HFF-Myc (cell line): ENCODE measurements around the gene DCAF4.

Source experiments
- DNase-seq: peaks from one replicate; pipeline ENCODE4 v3.0.0-alpha.2; 2011; ENCODE audit warnings: low read depth; ENCODE audit errors: extremely low read depth
- H3K4me3 ChIP-seq: replicated peaks from 2 replicates; pipeline ENCODE4 v1.5.1; 2011; ENCODE audit warnings: low read depth, mild to moderate bottlenecking, control low read depth, low read length
- TF ChIP-seq, protein P1 (sequence below): IDR thresholded peaks from 2 replicates; pipeline ENCODE4 v1.5.1; 2012; ENCODE audit warnings: mild to moderate bottlenecking, low read depth, low read length, control low read depth; ENCODE audit errors: missing control alignments

The DCAF4 gene, protein sequence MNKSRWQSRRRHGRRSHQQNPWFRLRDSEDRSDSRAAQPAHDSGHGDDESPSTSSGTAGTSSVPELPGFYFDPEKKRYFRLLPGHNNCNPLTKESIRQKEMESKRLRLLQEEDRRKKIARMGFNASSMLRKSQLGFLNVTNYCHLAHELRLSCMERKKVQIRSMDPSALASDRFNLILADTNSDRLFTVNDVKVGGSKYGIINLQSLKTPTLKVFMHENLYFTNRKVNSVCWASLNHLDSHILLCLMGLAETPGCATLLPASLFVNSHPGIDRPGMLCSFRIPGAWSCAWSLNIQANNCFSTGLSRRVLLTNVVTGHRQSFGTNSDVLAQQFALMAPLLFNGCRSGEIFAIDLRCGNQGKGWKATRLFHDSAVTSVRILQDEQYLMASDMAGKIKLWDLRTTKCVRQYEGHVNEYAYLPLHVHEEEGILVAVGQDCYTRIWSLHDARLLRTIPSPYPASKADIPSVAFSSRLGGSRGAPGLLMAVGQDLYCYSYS

DNA sequence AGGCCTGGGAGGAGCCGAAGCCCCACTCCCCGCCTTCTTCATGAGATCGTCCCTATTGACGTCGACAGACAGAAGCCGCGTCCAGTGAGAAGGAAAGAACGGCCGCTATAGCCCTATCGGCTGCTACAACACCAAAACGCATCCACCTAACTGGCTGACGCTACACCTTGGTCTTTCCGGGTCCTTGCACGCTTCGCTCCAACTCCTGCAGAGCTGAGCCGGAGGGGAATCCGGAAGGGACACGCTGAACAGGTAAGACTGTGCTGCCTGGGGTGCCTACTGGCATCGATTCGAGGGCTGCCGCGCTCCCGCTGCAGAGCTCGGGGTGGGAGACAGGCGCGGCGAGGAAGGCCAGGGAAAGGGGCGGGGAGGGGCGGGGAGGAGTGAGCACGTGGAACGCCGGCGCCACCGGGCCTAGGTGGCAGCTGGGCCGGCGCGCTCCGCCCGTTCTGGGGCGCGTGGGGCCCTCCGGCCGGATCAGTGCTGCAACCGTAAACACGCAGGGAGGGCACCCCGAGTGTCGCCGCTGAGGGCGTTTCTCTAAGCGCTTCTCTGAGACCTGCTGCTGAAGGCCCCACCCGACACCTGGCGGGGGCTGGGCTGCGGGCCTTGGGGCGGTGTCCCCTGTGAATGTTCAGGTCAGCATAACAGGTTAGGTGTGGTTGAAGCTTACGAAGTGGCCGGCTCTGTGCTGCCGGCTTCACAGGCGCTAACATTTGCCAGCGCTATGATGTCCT is at the start of gene DCAF4:
DCAF4 (plus strand) TSS at position 173 of the 737 bp plus-strand sequence. CDS start 11,515 bp downstream, outside the sequence.
- TF ChIP-seq, protein P1, sequence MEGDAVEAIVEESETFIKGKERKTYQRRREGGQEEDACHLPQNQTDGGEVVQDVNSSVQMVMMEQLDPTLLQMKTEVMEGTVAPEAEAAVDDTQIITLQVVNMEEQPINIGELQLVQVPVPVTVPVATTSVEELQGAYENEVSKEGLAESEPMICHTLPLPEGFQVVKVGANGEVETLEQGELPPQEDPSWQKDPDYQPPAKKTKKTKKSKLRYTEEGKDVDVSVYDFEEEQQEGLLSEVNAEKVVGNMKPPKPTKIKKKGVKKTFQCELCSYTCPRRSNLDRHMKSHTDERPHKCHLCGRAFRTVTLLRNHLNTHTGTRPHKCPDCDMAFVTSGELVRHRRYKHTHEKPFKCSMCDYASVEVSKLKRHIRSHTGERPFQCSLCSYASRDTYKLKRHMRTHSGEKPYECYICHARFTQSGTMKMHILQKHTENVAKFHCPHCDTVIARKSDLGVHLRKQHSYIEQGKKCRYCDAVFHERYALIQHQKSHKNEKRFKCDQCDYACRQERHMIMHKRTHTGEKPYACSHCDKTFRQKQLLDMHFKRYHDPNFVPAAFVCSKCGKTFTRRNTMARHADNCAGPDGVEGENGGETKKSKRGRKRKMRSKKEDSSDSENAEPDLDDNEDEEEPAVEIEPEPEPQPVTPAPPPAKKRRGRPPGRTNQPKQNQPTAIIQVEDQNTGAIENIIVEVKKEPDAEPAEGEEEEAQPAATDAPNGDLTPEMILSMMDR = no peak
- peak; percentile 96 for DNase-seq
- H3K4me3 ChIP-seq = peak within 1 kb of the TSS; percentile 88

DNA sequence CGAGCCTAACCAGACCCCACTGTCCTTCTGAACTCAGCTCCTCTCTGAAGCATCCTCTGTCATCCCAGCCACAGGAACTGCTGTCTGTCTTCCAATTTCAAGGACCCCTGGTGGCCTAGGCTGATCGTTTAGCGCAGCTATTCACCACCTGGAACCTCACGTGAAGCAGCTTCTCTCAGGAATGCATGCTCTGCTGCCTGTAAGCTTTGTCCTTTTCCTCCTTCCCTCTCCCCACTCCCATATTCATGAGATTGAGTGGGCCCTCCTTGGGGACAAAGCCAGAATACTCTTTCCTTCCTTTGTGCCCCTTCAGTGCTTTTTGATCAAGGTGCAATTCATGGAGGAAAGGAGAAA is 49.6 kb upstream of the DCAF4 start:
- DNase-seq = no peak
- TF ChIP-seq, protein P1 = no peak
- no peak overlapping the region for H3K4me3 ChIP-seq

DNA sequence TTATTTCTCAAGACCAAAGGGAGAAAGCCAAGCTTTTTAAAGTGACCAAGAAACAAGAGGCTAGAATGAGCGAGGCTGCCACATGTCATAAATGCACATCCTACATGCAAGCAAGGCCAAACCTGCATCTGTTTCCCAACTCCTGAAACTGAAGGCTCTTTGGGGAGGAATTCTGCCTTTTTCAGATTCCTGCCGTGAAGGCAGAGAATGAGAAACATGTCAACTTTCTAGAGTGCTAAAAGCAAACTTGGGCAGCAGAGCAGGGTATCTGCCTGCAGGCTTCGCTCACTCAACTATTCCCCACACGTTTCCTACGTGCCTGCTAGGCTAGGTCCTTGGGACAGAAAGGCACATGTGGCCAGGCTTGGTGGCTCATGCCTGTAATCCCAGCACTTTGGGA is 47.5 kb upstream of the DCAF4 start:
- TF ChIP-seq, protein P1 = no peak

DNA sequence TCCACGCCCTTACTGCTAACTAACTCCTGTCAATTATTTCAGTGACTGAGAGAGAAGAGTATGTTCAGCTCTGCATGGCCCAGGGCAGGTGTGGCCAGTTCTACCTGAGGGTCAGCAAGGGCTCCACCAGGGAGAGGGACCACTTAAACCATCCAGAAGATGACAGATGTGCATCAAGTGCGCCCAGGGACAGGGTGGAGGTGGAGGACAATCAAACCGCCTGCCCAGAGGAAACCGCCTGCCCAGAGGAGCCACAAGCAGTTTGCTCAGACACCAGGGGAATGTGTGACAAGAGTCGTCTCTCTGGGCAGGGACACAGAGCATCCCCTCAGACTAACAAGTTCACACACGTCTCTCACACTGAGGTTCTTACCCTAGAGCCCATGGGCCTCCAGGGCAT is 46.8 kb upstream of the DCAF4 start:
- no peak overlapping the region for H3K4me3 ChIP-seq
- TF ChIP-seq, protein P1 = no peak
- no peak for DNase-seq

More for the DNA sequence above, 47.5 kb upstream of the DCAF4 start:
- no peak overlapping the region for H3K4me3 ChIP-seq
- no peak for DNase-seq

DNA sequence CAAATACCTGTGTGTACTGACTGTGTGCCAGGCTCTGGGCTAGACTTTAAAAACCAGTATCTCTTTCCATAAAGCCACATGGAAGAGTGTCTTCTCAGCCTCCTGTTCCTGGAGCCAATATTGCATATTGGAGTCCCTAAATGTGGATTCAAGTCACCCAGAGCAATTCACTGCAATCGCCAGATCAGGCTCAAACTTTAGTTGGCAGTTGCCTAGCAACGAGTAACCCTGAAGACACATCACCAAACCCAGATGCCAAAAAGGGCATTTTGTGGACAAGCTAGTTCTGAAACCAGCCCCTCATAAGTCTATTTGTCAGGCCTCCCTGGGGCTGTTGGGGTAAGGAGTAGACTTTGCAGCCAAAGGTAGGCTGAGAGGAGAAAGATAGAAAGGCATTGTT is 46.1 kb upstream of the DCAF4 start:
- TF ChIP-seq, protein P1 = no peak
- H3K4me3 ChIP-seq = no peak overlapping the region
- DNase-seq = no peak

DNA sequence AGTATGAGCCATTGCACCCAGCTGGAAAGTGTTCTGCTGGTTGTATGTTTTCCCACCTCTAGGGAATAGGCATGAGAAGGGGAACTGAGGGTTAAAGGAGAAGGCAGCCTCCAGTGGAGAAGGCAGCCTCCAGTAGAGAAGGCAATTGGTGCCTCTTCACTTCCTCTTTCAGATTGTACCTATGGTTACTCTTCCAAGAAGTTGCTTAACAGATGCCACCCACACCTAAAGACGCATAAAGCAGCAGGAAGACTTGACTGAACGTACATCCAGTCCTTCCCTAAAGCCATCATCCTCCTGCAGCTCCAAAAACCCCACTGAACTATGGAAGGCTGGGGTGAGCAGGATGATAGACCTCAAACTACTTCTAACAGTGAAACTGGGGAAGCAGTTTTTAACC is 45.4 kb upstream of the DCAF4 start:
- TF ChIP-seq, protein P1 = no peak
- H3K4me3 ChIP-seq = no peak overlapping the region
- DNase-seq = no peak
